ENCODE measurements around the gene SUZ12.
"Not testable (repeated sequence)": the region's sequence is repeated elsewhere in the genome, so short reads cannot be mapped to it uniquely, and the experiment has no call there.

SUZ12 gene

DNA sequence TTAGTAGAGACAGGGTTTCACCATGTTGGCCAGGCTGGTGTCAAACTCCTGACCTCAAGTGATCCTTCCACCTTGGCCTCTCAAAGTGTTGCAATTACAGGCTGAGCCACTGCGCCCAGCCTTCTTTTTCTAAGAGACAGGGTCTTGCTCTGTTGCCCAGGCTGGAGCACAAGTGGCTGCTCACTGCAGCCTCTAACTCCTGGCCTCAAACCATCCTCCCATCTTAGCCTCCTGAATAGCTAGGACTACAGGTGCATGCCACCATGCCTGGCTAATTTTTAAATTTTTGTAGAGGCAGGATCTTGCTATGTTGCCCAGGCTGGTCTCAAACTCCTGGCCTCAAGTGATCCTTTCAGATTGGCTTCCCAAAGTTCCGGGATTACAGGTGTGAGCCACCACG lies 15.1 kb downstream of the SUZ12 start:
- not testable (repeated sequence) for DNase-seq (ENCODE audit: low read depth, low spot score)

DNA sequence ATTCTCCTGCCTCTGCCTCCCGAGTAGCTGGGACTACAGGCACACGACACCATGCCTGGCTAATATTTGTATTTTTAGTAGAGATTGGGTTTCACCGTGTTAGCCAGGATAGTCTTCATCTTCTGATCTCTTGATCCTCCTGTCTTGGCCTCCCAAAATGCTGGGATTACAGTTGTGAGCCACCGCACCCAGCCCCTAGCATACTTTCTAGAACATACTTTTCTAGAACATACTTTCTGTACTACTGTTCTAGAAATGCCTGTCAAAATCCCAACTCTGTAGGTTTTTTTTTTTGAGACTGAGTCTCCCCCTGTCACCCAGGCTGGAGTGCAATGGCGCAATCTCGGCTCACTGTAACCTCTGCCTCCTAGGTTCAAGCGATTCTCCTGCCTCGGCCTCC lies 27.3 kb downstream of the SUZ12 start:
- DNase-seq (ENCODE audit: low read depth, low spot score) = not testable (repeated sequence)

DNA sequence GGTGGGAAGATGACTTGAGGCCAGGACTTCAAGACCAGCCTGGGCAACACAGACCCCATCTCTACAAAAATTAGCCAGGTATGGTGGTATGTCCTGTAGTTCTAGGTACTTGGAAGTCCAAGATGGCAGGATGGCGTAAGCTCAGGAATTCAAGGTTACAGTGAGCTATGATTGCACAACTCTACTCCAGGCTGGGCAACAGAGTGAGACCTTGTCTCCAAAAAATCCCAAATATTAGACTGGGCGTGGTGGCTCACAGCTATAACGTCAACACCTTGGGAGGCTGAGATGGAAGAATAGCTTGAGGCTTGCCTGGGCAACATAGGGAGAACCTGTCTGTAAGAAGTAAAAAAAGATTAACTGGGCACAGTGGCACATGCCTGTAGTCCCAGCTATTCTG lies 30.8 kb downstream of the SUZ12 start:
- no peak for DNase-seq (ENCODE audit: low read depth, low spot score)

DNA sequence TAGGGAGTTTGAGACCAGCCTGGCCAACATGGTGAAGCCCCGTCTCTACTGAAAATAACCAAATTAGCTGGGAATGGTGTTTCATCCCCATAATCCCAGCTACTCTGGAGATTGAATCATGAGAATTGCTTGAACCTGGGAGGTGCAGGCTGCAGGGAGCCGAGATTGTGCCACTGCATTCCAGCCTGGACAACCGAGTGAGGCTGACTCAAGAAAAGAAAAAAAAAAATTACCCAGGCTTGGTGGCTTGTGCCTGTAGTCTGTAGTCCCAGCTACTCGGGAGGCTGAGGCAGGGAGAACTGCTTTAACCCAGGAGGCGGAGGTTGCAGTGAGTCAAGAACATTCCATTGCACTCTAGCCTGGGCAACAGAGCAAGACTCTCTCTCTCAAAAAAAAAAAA lies 33.6 kb downstream of the SUZ12 start:
- DNase-seq (ENCODE audit: low read depth, low spot score) = not testable (repeated sequence)

DNA sequence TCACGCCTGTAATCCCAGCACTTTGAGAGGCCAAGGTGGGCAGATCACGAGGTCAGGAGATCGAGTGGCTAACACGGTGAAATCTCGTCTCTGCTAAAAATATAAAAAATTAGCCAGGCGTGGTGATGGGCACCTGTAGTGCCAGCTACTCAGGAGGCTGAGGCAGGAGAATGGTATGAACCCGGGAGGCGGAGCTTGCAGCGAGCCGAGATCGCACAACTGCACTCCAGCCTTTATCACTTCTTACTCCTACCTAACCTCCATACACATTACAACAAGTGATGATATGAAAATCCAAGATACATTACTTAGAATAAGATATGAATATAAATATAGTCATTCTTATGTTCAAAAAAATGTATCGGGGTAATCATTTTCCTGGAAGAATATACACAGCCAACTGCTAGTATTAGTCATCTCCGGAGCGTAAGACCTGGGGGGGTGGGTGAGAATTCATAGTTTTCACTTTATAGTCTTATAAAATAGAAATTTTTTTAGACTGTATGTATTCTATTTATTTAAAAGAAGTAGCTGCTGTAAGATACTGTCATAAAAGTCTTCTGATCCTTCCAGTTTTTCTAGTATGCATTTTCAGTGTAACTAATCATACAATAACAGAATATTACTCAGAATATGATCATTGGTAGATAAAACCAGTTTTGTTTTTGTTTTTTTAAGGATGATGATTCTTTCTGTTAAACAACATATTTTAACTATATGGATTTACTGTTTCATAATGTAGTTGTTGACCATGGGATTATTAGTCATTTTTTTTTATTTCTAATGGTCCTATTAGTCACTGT lies 37.7 kb downstream of the SUZ12 start:
- not testable (repeated sequence) for DNase-seq (ENCODE audit: low read depth, low spot score)

DNA sequence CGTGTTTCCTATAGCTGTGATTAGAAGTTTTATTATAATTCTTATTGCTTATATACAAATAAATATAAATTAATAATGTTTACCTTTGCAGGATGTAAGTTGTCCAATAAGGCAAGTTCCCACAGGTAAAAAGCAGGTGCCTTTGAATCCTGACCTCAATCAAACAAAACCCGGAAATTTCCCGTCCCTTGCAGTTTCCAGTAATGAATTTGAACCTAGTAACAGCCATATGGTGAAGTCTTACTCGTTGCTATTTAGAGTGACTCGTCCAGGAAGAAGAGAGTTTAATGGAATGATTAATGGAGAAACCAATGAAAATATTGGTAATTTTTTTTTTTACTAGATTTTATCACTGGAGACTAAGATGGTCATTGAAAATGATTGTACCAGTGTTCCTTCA lies 38.6 kb downstream of the SUZ12 start:
- not testable (repeated sequence) for DNase-seq (ENCODE audit: low read depth, low spot score)

DNA sequence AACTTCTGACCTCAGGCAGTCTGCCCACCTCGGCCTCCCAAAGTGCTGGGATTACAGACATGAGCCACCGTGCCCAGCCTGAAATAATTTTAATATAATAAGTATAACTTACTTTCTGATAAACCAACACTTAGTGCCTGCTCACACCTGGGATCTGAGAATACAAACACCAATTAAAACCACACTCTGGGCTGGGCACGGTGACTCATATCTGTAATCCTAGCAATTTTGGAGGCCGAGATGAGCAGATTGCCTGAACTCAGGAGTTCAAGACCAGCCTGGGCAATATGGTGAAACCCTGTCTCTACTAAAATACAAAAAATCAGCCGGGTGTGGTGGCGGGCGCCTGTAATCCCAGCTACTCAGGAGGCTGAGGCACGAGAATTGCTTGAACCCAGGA lies 55.0 kb downstream of the SUZ12 start:
- DNase-seq (ENCODE audit: low read depth, low spot score) = not testable (repeated sequence)

DNA sequence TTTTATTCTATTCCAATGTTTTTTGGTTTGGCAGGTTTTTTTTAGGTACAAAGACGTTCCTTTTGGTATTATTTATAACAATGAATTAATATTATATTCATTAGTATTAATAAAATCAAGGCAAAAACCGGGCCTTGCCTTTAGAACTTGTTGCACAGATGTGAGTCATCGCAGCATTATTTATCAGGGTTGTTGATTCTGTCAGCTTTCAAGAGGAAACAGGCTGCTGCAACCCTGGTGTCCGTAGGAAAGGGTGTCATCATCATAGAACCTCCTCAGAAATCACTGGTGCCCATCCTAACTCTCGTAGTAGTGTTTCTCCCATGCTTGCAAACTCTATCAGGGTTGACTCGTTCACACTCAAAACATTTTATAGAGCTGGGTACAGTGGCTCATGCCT lies 60.2 kb downstream of the SUZ12 start:
- no peak for DNase-seq (ENCODE audit: low read depth, low spot score)

DNA sequence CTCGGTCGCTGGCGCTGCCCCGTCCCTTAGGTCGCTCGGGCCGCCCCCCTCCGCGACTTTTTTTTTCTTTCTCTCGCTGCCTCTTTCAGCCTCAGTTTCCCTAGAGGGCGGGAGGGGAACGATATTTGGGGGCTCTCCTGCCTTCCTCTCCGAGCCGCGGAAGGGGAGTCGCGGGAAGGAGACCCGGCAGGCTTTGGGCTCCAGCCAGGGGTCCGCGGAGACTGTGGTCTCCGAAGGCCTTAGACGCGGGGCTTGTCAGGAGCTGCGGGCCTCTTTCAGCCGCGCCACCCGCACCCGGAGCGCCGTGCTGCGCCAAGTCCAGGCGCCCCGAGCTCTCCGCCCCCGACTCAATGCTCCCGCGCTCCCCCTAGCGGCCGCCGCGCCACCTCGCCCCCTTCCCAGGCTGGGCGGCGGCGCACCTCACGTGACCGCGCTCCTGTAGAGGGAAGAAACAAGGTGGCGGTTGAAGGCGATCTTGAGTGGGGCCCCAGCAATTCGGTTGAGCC lies 70.2 kb downstream of the SUZ12 start, which contains the start of gene LRRC37B:
TSS of gene LRRC37B (plus strand) at position 427 of the 506 bp plus-strand sequence. CDS start 14,010 bp downstream, outside the sequence.
- peak; percentile 43 for DNase-seq (ENCODE audit: low read depth, low spot score)

DNA sequence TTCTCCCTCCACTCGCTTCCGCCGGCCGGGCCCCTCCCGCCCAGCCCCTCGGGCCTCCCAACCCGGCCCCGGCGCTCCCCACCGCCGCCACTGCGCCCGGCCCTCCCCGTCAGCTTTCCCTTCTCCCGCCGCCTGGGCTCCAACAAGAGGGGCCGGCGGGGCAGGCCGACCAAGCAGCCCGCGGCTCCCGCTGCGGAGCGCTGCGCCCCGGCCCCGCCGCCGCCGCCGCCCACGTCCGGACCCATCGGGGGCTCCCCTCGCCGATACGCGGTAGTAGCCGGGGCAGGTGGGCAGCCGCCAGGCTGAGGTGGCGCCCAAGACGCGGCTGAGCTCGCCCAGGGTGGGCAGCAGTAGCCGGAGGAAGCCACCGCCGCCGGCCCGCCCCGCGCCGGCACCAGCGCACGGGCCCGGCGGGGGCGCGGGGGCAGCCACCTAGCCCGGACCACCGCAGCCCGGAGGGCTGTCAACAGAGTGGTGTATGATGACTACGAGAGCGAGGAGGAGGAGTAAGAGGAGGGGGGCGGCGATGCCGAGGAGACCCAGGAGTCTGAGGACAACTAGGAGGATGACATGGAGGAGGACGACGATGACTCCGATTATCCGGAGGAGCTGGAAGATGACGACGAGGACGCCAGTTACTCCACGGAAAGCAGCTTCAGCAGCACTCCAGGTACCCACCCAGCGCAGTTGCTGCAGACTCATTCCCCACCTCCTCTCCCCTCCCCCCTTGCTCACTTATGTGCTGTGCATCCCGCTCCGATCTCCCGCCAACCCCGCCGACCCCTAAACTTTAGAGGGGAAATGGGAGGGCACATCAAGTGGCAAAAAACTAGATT lies 70.9 kb downstream of the SUZ12 start:
- DNase-seq (ENCODE audit: low read depth, low spot score) = no peak

DNA sequence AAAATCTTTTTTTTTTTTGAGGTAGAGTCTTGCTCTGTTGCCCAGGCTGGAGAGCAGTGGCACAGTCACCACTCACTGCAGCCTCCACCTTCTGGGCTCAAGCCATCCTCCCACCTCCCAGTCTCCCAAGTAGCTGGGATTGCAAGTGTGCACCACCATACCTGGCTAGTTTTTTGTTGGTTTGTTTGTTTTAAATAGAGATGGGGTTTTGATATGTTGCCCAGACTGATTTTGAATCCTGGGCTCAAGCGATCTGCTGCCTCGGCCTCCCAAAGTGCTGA lies 72.4 kb downstream of the SUZ12 start:
- DNase-seq (ENCODE audit: low read depth, low spot score) = no peak

DNA sequence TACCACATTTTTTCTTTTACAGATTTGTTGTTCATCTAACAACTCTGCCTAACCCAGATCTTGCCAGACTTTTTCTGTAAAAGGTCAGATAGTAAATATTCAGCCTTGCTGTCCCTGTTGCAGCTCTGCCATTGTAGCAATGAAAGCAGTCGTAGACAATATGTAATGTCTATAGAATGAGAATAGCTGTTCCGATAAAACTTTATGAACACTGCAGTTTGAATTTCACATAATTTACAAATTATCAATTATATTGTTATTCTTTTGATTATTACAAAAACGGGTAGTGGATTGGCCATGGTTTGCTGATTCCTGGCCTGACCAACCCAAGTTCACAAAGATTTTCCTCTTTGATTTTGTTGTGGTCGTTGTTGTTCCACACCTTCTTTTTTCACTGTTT lies 73.3 kb downstream of the SUZ12 start:
- DNase-seq (ENCODE audit: low read depth, low spot score) = no peak

DNA sequence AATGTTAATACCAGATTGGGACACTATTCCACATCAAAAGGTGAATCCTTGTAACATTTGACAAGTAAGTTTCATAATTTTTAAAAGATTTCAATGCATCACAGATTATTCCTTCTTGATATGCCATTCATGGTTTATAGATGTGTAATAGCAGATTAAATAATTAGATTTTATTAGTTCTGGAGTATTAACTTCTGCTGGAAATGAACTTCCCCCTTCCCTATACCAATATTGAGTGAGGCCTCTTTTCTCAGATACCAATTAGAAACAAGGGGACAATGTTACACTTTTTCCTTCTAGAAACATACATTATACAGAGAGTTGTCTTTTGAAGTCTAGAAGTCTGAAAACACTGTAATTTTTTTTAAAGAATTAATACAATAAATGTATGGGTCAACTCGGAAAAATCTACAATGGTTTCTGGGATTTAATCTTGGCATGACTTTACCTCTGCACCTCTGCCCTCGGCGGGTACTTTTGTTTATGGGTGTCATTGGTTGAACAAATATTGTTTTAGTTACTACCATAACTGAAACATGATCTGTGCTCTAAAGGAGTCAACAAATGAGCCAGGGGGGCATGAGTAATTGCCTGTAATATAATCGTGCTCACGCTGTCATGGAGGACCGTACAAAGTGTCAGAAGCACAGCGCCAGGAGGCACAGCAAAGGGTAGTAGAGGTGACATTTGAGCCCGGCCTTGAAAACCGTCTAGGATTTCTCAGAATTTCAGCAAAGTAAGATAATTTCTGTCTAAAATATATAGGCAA lies 78.6 kb downstream of the SUZ12 start:
- no peak for DNase-seq (ENCODE audit: low read depth, low spot score)

DNA sequence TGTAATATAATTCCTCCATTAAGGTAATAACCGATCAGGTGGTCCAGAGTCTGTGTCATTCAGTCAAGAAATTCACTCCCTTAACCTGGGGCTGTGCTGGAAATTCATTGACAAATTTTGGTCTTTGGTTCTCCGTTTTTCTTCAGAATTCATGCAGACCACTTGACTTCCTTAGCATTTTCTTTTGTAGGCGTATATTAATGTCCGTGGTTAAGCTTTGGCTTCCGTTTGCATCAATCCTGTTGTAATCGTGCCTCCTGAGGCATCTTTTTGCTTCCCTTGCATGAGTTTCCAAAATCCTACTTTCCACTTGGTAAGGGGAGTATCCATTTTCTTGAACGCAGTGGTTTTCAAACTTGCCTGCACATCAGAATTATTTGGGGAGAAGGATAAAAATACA lies 79.4 kb downstream of the SUZ12 start:
- no peak for DNase-seq (ENCODE audit: low read depth, low spot score)

DNA sequence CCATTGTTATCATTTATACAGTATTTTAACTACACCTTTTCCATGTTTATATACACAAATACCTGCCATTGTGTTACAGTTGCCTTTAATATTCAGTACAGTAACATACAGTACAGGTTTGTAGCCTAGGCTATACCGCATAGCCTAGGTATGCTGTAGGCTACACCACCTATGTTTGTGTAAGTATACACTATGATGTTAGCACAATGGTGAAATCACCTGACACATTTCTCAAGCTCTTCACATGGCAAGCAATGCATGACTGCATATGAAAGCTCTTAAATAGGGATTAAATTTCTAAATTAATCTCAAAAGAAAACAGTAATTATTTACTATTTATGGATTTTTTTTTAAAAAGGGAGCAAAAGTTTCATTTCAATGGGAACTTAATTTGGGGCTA lies 82.4 kb downstream of the SUZ12 start:
- DNase-seq (ENCODE audit: low read depth, low spot score) = no peak

DNA sequence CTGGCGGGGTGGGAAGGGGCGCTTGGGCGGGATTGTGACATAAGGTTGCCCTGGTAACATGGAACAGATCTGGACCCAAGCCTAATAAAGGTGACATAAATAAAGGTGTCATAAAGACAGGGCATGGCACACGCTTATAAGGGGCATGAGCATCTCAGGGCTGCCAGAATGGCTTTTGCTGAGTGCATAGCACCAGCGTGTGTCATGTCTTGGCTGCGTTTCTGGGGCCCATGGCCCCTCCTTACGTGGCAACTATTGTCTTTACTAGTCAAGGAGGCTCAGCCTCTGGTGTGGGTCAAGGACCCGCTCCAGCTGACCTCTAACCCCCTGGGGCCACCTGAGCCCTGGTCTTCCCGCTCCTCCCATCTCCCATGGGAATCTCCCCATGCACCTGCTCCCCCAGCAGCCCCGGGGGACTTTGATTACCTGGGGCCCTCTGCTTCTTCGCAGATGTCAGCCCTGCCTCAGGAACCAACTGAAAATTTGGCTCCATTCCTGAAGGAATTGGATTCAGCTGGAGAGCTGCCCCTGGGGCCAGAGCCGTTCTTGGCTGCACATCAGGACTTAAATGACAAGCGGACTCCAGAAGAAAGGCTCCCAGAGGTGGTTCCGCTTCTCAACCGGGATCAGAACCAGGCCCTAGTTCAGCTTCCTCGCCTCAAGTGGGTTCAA lies 84.3 kb downstream of the SUZ12 start:
- DNase-seq (ENCODE audit: low read depth, low spot score) = no peak

DNA sequence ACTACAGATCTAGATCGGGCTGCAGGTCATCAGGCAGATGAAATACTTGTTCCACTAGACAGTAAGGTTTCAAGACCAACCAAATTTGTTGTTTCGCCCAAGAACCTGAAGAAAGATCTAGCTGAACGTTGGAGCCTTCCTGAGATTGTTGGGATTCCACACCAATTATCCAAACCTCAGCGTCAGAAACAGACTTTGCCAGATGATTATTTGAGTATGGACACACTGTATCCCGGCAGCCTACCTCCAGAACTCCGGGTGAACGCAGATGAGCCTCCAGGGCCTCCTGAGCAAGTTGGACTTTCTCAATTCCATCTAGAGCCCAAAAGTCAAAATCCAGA lies 84.8 kb downstream of the SUZ12 start:
- DNase-seq (ENCODE audit: low read depth, low spot score) = no peak

DNA sequence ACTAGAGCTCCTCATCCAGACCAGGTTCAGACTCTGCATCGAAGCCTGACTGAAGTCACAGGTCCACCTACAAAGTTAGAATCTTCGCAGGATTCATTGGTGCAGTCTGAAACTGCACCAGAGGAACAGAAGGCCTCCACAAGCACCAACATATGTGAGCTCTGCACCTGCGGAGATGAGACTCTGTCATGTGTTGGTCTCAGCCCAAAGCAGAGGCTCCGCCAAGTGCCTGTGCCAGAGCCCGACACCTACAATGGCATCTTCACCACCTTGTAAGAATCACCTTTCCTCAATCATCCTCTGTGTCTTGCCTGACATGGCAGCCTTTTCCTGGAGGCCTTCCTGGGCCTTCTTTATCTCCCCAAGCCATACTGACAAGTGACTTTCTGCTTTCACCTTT lies 85.7 kb downstream of the SUZ12 start:
- DNase-seq (ENCODE audit: low read depth, low spot score) = not testable (repeated sequence)

DNA sequence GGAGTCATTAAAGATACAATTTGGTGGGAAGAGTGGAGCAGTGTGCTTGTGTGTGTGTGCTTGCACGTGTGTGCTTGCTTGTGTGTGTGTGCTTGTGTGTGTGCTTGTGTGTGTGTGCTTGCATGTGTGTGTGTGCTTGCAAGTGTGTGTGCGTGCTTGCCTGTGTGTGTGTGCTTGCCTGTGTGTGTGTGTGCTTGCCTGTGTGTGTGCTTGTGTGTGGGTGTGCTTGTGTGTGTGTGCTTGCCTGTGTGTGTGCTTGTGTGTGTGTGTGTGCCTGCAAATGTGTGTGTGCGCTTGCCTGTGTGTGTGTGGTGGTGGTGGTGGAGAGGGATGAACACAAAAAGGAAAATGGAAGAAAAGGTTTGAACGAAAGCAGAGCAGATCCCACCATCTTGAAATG lies 90.5 kb downstream of the SUZ12 start:
- DNase-seq (ENCODE audit: low read depth, low spot score) = not testable (repeated sequence)

DNA sequence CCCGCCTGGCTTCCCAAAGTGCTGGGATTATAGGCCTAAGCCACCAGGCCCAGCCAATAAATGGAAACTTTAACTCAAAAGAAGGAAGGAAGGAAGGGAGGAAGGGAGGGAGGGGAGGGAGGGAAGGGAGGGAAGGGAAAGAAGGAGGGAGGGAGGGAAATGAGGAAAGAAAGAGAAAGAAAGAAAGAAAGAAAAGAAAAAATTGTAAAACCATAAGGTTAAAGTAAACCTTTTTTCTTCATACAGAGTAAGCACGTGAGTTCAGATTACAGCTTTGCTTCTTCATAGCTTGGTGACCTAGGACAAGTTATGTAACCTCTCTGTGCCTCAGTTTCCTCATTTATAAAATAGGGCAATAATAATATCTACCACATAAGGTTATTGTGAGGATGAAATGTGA lies 96.4 kb downstream of the SUZ12 start:
- DNase-seq (ENCODE audit: low read depth, low spot score) = no peak

DNA sequence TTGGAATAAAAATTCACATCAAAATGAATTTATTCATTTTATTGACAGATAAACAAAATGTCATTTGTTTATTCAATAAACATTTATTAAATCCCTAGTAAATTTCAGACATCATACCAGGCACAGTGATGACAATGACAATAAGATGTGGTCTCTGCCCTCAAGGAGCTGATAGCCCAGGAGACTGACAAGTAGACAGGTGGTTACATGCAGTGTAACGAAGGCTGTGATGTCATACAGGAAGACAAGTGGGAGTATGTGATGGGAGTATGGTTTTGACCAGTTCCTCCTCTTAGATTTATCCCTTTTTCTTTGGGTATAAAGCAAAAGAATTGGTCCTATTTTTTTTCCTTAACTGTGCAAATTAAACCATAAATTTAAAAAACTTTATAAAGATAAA lies 97.0 kb downstream of the SUZ12 start:
- DNase-seq (ENCODE audit: low read depth, low spot score) = not testable (repeated sequence)

DNA sequence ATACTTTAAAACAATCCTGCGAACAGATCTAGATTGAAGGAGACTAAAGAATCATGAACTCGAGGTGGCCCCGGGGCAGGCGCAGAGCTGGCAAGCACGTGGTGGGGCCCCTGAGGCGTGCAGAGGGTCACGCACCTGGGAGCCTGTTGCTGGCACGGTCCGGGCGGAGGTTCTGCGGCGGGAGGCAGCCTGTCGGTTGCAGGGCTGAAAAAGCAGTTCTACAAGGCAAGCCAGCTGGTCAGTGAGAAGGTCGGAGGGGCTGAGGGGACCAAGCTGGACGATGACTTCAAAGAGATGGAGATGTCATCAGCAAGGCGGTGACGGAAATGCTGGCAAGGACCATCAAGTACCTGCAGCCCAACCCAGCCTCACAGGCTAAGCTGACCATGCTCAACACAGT lies 103.4 kb downstream of the SUZ12 start:
- not testable (repeated sequence) for DNase-seq (ENCODE audit: low read depth, low spot score)
